ENCODE measurements around the gene TVP23A.

DNA sequence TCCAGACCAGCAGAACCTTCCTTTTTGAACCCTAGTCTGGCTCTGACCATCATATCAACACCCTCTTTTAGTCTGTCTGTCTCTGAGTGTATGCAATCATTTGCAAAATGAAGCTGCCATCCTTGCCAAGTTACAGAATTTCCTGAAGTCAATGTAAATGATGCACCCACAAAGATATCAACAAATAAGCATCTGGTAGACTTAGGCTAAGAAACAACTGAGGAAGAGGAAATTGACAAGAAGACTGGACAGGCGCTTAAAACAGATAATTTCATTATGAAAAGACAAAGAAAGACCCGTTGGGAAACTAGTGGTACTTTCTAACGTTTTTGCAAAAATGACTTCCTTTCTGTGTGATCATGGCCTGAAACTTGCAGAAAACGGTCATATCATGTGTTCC is 33.7 kb upstream of the TVP23A start:
- TF ChIP-seq, protein P1, sequence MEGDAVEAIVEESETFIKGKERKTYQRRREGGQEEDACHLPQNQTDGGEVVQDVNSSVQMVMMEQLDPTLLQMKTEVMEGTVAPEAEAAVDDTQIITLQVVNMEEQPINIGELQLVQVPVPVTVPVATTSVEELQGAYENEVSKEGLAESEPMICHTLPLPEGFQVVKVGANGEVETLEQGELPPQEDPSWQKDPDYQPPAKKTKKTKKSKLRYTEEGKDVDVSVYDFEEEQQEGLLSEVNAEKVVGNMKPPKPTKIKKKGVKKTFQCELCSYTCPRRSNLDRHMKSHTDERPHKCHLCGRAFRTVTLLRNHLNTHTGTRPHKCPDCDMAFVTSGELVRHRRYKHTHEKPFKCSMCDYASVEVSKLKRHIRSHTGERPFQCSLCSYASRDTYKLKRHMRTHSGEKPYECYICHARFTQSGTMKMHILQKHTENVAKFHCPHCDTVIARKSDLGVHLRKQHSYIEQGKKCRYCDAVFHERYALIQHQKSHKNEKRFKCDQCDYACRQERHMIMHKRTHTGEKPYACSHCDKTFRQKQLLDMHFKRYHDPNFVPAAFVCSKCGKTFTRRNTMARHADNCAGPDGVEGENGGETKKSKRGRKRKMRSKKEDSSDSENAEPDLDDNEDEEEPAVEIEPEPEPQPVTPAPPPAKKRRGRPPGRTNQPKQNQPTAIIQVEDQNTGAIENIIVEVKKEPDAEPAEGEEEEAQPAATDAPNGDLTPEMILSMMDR (IDR thresholded peaks at IDR 0.05 in 4 of 5, conservative IDR thresholded peaks at IDR 0.05 in 1 of 5) = no peak
- TF ChIP-seq POLR2A (IDR thresholded peaks at IDR 0.05) = no peak

All from gastrocnemius medialis (tissue), 4 donors.